ENCODE results near the gene SPSB1. TPM values are rescaled to one million over a fixed set of nuclear protein-coding genes. Genes with fewer than 3 reads are reported as not detected.

Gene SPSB1
- total RNA-seq, 6 experiments from 2014 or later, result 5.9 to 10.4 (median 8.6) TPM

DNA sequence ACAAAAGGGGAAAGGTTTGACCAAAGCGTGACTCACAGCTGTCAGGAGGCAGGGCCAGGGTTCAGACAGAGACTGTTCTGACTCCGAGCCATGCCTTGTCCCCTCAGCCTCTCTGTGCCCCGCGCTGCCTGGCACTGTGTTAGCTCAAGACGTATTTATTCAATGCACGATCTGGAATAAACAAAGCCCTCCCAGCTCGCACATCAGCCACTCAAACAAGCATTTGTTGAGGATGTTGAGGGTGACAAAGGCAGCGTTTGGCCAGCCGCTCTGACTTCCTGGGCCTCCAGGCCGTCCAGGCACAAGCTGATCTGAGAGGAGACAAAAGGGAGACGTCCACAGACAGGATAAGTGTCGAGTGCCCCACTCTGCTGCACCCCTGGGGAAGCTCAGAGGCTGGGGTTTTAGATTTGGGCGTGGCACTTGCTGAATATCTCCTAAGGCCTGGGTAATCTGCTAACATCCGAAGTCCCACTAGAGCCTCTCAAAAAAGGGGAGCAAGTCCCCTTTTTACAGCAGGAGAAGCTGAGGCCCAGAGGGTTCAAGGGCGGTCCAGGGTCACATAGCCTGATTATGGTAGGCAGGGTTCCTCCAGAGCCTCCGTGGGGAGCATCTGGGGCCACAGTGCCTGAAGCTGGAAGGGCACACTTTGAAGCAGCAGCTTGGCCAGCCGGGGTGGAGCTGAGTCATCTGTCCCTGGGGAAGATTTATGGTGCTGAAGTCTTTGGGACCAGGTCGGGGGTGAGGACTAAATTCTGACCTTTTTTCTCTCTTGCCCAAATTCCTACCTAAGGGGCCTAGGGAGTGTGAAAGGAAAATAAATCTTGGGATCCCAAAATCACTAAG, 95.9 kb downstream of the SPSB1 start:
- Mint-ChIP-seq H3K4me1 (ENCODE audit: low read depth) (peaks cover 15% of the 10 kb centered on the region), H3K27ac (no peak overlapping the region), H3K9me3 (no peaks in the 10 kb centered on the region), H3K27me3 (ENCODE audit: insufficient read depth) (peaks cover 24% of the 10 kb centered on the region), H3K4me3 (no peak overlapping the region), H3K36me3 (ENCODE audit: low read depth) (no peaks in the 10 kb centered on the region)
- TF ChIP-seq, protein P1, sequence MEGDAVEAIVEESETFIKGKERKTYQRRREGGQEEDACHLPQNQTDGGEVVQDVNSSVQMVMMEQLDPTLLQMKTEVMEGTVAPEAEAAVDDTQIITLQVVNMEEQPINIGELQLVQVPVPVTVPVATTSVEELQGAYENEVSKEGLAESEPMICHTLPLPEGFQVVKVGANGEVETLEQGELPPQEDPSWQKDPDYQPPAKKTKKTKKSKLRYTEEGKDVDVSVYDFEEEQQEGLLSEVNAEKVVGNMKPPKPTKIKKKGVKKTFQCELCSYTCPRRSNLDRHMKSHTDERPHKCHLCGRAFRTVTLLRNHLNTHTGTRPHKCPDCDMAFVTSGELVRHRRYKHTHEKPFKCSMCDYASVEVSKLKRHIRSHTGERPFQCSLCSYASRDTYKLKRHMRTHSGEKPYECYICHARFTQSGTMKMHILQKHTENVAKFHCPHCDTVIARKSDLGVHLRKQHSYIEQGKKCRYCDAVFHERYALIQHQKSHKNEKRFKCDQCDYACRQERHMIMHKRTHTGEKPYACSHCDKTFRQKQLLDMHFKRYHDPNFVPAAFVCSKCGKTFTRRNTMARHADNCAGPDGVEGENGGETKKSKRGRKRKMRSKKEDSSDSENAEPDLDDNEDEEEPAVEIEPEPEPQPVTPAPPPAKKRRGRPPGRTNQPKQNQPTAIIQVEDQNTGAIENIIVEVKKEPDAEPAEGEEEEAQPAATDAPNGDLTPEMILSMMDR (IDR thresholded peaks at IDR 0.05), result no peak
- no peak for DNase-seq

DNA sequence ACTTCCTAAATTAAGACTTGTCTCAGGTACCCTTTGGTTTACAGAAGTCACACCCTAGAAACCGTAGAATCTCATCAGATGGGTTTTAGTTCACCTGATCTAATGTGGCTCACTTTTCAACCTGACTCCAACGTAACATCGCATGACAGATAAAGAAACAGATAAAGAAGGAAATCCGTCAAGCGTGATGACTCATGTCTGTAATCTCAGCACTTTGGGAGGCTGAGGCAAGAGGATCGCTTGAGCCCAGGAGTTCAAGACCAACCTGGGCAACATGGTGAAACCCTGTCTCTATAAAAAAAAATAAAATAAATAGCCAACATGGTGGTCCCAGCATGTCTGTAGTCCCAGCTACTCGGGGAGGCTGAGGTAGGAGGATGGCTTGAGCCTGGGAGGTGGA, 97.3 kb downstream of the SPSB1 start:
- peaks cover 8% of the 10 kb centered on the region for H3K4me1 Mint-ChIP-seq (ENCODE audit: low read depth)

DNA sequence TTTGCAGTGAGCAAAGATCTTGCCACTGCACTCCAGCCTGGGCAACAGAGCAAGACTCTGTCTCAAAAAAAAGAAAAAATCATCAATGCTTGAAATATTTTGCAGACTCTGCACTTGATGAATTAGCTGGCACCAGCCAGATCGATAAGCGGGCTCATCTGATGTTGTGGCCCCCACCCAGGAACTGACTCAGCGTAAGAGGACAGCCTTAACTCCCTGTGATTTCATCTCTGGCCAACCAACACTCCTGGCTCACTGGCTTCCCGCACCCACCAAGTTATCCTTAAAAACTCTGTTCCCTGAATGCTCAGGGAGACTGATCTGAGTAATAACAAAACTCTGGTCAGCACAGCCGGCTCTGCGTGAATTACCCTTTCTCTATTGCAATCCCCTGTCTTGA, 98.9 kb downstream of the SPSB1 start:
- Mint-ChIP-seq H3K4me3 (no peak overlapping the region), H3K27me3 (ENCODE audit: insufficient read depth) (peaks cover 27% of the 10 kb centered on the region), H3K9me3 (peaks cover 15% of the 10 kb centered on the region), H3K27ac (no peak overlapping the region), H3K36me3 (ENCODE audit: low read depth) (peaks cover 6% of the 10 kb centered on the region; the same call in 1 of the 2 replicates), H3K4me1 (ENCODE audit: low read depth) (peaks cover 8% of the 10 kb centered on the region)
- no peak for DNase-seq
- TF ChIP-seq, protein P1 (IDR thresholded peaks at IDR 0.05), result no peak

More for the DNA sequence above, 97.3 kb downstream of the SPSB1 start:
- Mint-ChIP-seq H3K27ac (no peak overlapping the region), H3K27me3 (ENCODE audit: insufficient read depth) (peaks cover 26% of the 10 kb centered on the region), H3K4me3 (no peak overlapping the region), H3K36me3 (ENCODE audit: low read depth) (peaks cover 1% of the 10 kb centered on the region; the same call in 1 of the 2 replicates), H3K9me3 (peaks cover 9% of the 10 kb centered on the region)
- no peak for DNase-seq
- TF ChIP-seq, protein P1 (IDR thresholded peaks at IDR 0.05), result no peak

DNA sequence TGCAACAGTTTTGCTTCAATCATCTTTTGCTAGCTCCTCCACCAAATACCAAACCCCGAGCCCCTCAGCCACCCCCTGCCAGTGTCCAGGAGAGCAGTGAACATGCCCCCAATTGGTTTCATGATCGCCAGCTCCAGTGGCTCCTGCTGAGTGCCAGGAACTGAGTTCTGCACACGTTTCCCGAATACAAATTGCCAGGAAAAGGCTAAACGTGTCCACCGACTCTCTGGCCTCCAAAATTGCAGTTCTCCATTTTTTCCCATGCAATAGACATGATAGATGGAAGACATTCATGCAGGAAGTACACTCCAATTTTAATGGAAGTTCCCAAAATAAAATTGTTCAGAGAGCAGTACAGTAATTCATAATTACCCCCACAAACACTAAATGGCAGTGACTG, 101.3 kb downstream of the SPSB1 start:
- TF ChIP-seq, protein P1 (IDR thresholded peaks at IDR 0.05), result no peak
- peaks cover 12% of the 10 kb centered on the region for H3K4me1 Mint-ChIP-seq (ENCODE audit: low read depth)
- no peak overlapping the region for H3K4me3 Mint-ChIP-seq
- H3K9me3 Mint-ChIP-seq, result peaks cover 15% of the 10 kb centered on the region
- peaks cover 23% of the 10 kb centered on the region for H3K27me3 Mint-ChIP-seq (ENCODE audit: insufficient read depth)
- H3K27ac Mint-ChIP-seq, result no peak overlapping the region
- peaks cover 6% of the 10 kb centered on the region; the same call in 1 of the 2 replicates for H3K36me3 Mint-ChIP-seq (ENCODE audit: low read depth)
- no peak for DNase-seq

DNA sequence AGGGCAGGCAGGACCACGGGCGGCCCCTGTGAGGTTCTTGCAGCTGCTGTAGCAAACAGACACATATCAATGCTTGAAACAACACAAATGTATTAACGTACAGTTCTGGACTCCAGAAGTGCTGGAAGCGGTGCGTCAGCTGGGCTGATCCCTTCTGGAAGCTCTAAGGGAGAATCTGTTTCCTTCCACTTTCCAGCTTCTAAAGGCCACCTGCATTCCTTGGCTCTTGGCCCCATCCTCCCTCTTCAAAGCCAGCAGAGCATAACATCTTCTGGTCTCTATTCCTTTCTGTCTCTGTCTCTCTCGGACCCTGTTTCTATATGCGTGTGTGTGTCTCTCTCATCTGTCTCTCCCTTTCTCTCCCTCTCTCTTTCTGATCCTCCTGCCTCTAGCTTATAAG, 102.3 kb downstream of the SPSB1 start:
- no peak overlapping the region for H3K4me3 Mint-ChIP-seq

More for the DNA sequence above, 102.3 kb downstream of the SPSB1 start:
- Mint-ChIP-seq H3K27ac (no peak overlapping the region), H3K36me3 (ENCODE audit: low read depth) (peaks cover 6% of the 10 kb centered on the region; the same call in 1 of the 2 replicates), H3K4me1 (ENCODE audit: low read depth) (peaks cover 16% of the 10 kb centered on the region), H3K27me3 (ENCODE audit: insufficient read depth) (peaks cover 22% of the 10 kb centered on the region), H3K9me3 (peaks cover 15% of the 10 kb centered on the region)
- no peak for DNase-seq
- TF ChIP-seq, protein P1 (IDR thresholded peaks at IDR 0.05), result no peak

Data from HFFc6 (cell line).